A673 (cell line): Measurements from ENCODE around the gene PARD3. TPM values are rescaled to one million over a fixed set of nuclear protein-coding genes. Genes with fewer than 3 reads are reported as not detected.

Experiments
- BruUV-seq: library from RNA; stranded (reverse); fragments of 400-500 nt; replicated peaks from 2 replicates; lab custom pipeline; 2021; lab: Mats Ljungman, UMichigan
- CTCF ChIA-PET: fragments of 300-600 bp; sonication (Branson Sonifier 250); formaldehyde crosslinking; loops from one replicate; lab custom pipeline; 2022; ENCODE audit warnings: antibody characterized with exemption; lab: Charles Lee
- POLR2A ChIA-PET: fragments of 300-600 bp; sonication (Branson Sonifier 250); formaldehyde crosslinking; loops from one replicate; lab custom pipeline; 2022; ENCODE audit warnings: antibody characterized with exemption; ENCODE audit not compliant: low non-redundant PET; lab: Charles Lee
- DNase-seq: peaks from one replicate; pipeline ENCODE4 v3.0.0-alpha.2; 2015; ENCODE audit warnings: low spot score
- H3K27ac ChIP-seq: fragments of 200-600 bp; sonication (generic); 2 replicates; pipeline ENCODE4 v1.5.1; 2016; ENCODE audit warnings: mixed run types, low read depth, mild to moderate bottlenecking, mixed read lengths, antibody characterized with exemption, low read length; ENCODE audit not compliant: poor library complexity, severe bottlenecking
- H3K27me3 ChIP-seq: fragments of 200-600 bp; sonication (generic); replicated peaks from 2 replicates; pipeline ENCODE4 v1.6.1; 2017; ENCODE audit warnings: mixed run types, low read depth, mild to moderate bottlenecking, mixed read lengths, antibody characterized with exemption, low read length; ENCODE audit not compliant: insufficient read depth, poor library complexity
- H3K36me3 ChIP-seq: fragments of 200-600 bp; sonication (generic); 2 replicates; pipeline ENCODE4 v1.6.1; 2016; ENCODE audit warnings: mixed run types, mild to moderate bottlenecking, mixed read lengths, antibody characterized with exemption, low read length; ENCODE audit not compliant: insufficient read depth, poor library complexity, severe bottlenecking
- H3K4me1 ChIP-seq: fragments of 200-600 bp; sonication (generic); 2 replicates; pipeline ENCODE4 v1.6.1; 2017; ENCODE audit warnings: mixed run types, mild to moderate bottlenecking, mixed read lengths, antibody characterized with exemption, low read length; ENCODE audit not compliant: insufficient read depth, poor library complexity, severe bottlenecking
- H3K4me3 ChIP-seq: fragments of 200-600 bp; sonication (generic); 2 replicates; pipeline ENCODE4 v1.5.1; 2016; ENCODE audit warnings: low read depth, mixed run types, mild to moderate bottlenecking, mixed read lengths, low read length; ENCODE audit not compliant: poor library complexity, severe bottlenecking
- H3K9me3 ChIP-seq: fragments of 200-600 bp; sonication (generic); 2 replicates; pipeline ENCODE4 v1.6.1; 2016; ENCODE audit warnings: mixed run types, low read depth, mild to moderate bottlenecking, mixed read lengths, antibody characterized with exemption, low read length; ENCODE audit not compliant: poor library complexity, severe bottlenecking
- EZH2 ChIP-seq: fragments of 200-600 bp; sonication (generic); IDR thresholded peaks from 2 replicates; pipeline ENCODE4 v1.6.1; 2017; ENCODE audit warnings: borderline replicate concordance, low read depth, mild to moderate bottlenecking, mixed read lengths, antibody characterized with exemption, low read length; ENCODE audit not compliant: poor library complexity, severe bottlenecking
- intact Hi-C: fragments of 100-400 bp; cut with micrococcal nuclease; formaldehyde crosslinking; loops from one replicate; pipeline ENCODE4 v1.10.0; 2022; ENCODE audit not compliant: unreplicated experiment
- total RNA-seq: library from RNA; stranded (reverse); gene quantifications from 2 replicates; pipeline ENCODE4 v1.2.3, GENCODE V29; 2021
- TF ChIP-seq, protein P1 (sequence below): fragments of 300-800, 200-600 bp; sonication (generic); conservative IDR thresholded peaks from 2 replicates; pipeline ENCODE4 v1.5.1; 2017; ENCODE audit warnings: low read depth, mild to moderate bottlenecking, antibody characterized with exemption, low read length, moderate library complexity, mixed read lengths

PARD3 gene
- total RNA-seq, 1 experiment from 2014 or later = 28.0 TPM

- CTCF ChIA-PET = interaction anchor here (0.8 kb wide), 1 partner anchor 63 kb away, joined by 3 read pairs; no protein-coding TSS in a partner anchor
- DNase-seq = peak; percentile 26
- intact Hi-C loops = no loop called here
- H3K9me3 ChIP-seq = no peaks in the 10 kb centered on the region
- H3K36me3 ChIP-seq = no peaks in the 10 kb centered on the region
- peak overlapping the region; percentile 18 for H3K4me3 ChIP-seq
- H3K4me1 ChIP-seq = no peaks in the 10 kb centered on the region
- H3K27ac ChIP-seq = no peak overlapping the region
- POLR2A ChIA-PET = interaction anchor here (0.8 kb wide), 1 partner anchor 19 kb away, joined by 3 read pairs; no protein-coding TSS in a partner anchor
- no peaks in the 10 kb centered on the region for H3K27me3 ChIP-seq
- no TSS peak for BruUV-seq
- no peak for TF ChIP-seq EZH2
- TF ChIP-seq, protein P1, sequence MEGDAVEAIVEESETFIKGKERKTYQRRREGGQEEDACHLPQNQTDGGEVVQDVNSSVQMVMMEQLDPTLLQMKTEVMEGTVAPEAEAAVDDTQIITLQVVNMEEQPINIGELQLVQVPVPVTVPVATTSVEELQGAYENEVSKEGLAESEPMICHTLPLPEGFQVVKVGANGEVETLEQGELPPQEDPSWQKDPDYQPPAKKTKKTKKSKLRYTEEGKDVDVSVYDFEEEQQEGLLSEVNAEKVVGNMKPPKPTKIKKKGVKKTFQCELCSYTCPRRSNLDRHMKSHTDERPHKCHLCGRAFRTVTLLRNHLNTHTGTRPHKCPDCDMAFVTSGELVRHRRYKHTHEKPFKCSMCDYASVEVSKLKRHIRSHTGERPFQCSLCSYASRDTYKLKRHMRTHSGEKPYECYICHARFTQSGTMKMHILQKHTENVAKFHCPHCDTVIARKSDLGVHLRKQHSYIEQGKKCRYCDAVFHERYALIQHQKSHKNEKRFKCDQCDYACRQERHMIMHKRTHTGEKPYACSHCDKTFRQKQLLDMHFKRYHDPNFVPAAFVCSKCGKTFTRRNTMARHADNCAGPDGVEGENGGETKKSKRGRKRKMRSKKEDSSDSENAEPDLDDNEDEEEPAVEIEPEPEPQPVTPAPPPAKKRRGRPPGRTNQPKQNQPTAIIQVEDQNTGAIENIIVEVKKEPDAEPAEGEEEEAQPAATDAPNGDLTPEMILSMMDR = no peak
Observed at GRCh38 chr10:34830217-34830822, 15.2 kb upstream of the PARD3 start.

GRCh38 chr10:34826857-34827766 lies 12.0 kb upstream of the PARD3 start:
- Histone ChIP-seq H3K4me1 (no peaks in the 10 kb centered on the region), H3K27ac (no peak overlapping the region), H3K36me3 (no peaks in the 10 kb centered on the region), H3K9me3 (no peaks in the 10 kb centered on the region), H3K4me3 (no peak overlapping the region), H3K27me3 (no peaks in the 10 kb centered on the region)
- TF ChIP-seq, protein P1 = no peak
- TF ChIP-seq EZH2 = no peak
- intact Hi-C loops = no loop called here
- ChIA-PET CTCF (no interaction called here), POLR2A (no interaction called here)
- DNase-seq = no peak
- no TSS peak for BruUV-seq

- POLR2A ChIA-PET = no interaction called here
- CTCF ChIA-PET = no interaction called here
Observed at GRCh38 chr10:34826221-34826620, 11.1 kb upstream of the PARD3 start.

More at GRCh38 chr10:34826221-34826620, 11.1 kb upstream of the PARD3 start:
- H3K36me3 ChIP-seq = no peaks in the 10 kb centered on the region
- H3K4me3 ChIP-seq = no peak overlapping the region
- BruUV-seq = no TSS peak
- H3K27me3 ChIP-seq = no peaks in the 10 kb centered on the region
- H3K4me1 ChIP-seq = no peaks in the 10 kb centered on the region
- no peak for DNase-seq
- intact Hi-C loops = no loop called here
- no peak for TF ChIP-seq EZH2
- no peak overlapping the region for H3K27ac ChIP-seq
- no peaks in the 10 kb centered on the region for H3K9me3 ChIP-seq
